Fibroblast of the aortic adventitia (primary cell): ENCODE measurements around the gene COA7. TPM values are rescaled to one million over a fixed set of nuclear protein-coding genes. Genes with fewer than 3 reads are reported as not detected.

Source experiments
- DNase-seq: peaks from one replicate; pipeline ENCODE4 v3.0.0-alpha.2; 2010; ENCODE audit warnings: low read depth
- H3K4me3 ChIP-seq: 2 replicates; pipeline ENCODE4 v1.5.1; 2011; ENCODE audit warnings: low read depth, mild to moderate bottlenecking, control low read depth, low read length, moderate library complexity
- CTCF ChIP-seq: IDR thresholded peaks from 2 replicates; pipeline ENCODE4 v1.5.1; 2011; ENCODE audit warnings: mild to moderate bottlenecking, low read length, control low read depth, inconsistent platforms; ENCODE audit not compliant: insufficient read depth
- total RNA-seq: library from RNA; depleted of rRNA; stranded (reverse); fragments of >200 nt; gene quantifications from 2 replicates; pipeline ENCODE4 v1.2.3, GENCODE V29; 2012; ENCODE audit warnings: low replicate concordance

The COA7 gene
- total RNA-seq, 1 donor = 15.7 TPM

GRCh38 chr1:52679048-52679447, 19.1 kb downstream of the COA7 start:
- DNase-seq = no peak
- H3K4me3 ChIP-seq = no peak overlapping the region
- TF ChIP-seq CTCF = no peak

- peak; percentile 43 for DNase-seq
- no peak for TF ChIP-seq CTCF
- H3K4me3 ChIP-seq = no peak overlapping the region
Measured at GRCh38 chr1:52677076-52677806, 20.9 kb downstream of the COA7 start.

GRCh38 chr1:52676249-52676903, 21.8 kb downstream of the COA7 start:
- no peak overlapping the region for H3K4me3 ChIP-seq
- peak; percentile 33 for DNase-seq
- no peak for TF ChIP-seq CTCF

- H3K4me3 ChIP-seq = no peak overlapping the region
- no peak for TF ChIP-seq CTCF
- no peak for DNase-seq
Measured at GRCh38 chr1:52674497-52675384, 23.4 kb downstream of the COA7 start.

- H3K4me3 ChIP-seq = no peak overlapping the region
- DNase-seq = no peak
- no peak for TF ChIP-seq CTCF
Measured at GRCh38 chr1:52673513-52673912, 24.6 kb downstream of the COA7 start.

- no peak for DNase-seq
- H3K4me3 ChIP-seq = no peak overlapping the region
- no peak for TF ChIP-seq CTCF
Measured at GRCh38 chr1:52672946-52673345, 25.2 kb downstream of the COA7 start.
